ENCODE results near the gene PAIP2.

The PAIP2 gene

GRCh38 chr5:139381837-139382761, 40.4 kb downstream of the PAIP2 start:
- no peak for TF ChIP-seq GABPA (IDR thresholded peaks at IDR 0.05; ENCODE audit: low read depth)
- no peaks in the 10 kb centered on the region for H3K27me3 ChIP-seq (ENCODE audit: insufficient read depth, poor library complexity, severe bottlenecking)
- DNase-seq (ENCODE audit: low read depth in 1 of 2, low spot score in 1 of 2), result no peak
- H3K27ac ChIP-seq (replicated peaks), result no peak overlapping the region
- no peak overlapping the region for H3K4me3 ChIP-seq (replicated peaks; ENCODE audit: insufficient read depth, low read length)

DNA sequence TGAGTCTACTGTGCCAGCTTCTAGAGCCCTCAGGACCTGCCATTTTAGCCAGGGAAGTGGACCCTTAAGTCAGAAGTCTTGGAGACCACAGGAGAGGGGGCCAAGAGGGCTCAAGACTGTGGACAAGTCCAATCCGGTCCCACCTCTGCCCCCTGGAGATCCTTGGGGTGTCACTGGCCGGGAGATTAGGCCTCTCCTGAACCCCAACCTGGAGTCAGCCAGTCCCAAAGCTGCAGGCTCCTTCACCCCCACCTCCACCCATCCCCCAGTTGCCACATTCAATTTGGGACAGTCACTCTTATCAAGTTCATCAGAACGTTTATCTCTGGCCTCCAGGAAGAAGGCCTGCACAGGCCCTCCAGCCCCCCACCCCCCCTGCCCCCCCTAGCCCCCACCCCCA, 41.2 kb downstream of the PAIP2 start:
- Histone ChIP-seq H3K27me3 (ENCODE audit: insufficient read depth, poor library complexity, severe bottlenecking) (no peaks in the 10 kb centered on the region), H3K27ac (replicated peaks) (no peak overlapping the region), H3K4me3 (replicated peaks; ENCODE audit: insufficient read depth, low read length) (no peak overlapping the region)
- DNase-seq (ENCODE audit: low read depth in 1 of 2, low spot score in 1 of 2), result no peak
- TF ChIP-seq, protein P1, sequence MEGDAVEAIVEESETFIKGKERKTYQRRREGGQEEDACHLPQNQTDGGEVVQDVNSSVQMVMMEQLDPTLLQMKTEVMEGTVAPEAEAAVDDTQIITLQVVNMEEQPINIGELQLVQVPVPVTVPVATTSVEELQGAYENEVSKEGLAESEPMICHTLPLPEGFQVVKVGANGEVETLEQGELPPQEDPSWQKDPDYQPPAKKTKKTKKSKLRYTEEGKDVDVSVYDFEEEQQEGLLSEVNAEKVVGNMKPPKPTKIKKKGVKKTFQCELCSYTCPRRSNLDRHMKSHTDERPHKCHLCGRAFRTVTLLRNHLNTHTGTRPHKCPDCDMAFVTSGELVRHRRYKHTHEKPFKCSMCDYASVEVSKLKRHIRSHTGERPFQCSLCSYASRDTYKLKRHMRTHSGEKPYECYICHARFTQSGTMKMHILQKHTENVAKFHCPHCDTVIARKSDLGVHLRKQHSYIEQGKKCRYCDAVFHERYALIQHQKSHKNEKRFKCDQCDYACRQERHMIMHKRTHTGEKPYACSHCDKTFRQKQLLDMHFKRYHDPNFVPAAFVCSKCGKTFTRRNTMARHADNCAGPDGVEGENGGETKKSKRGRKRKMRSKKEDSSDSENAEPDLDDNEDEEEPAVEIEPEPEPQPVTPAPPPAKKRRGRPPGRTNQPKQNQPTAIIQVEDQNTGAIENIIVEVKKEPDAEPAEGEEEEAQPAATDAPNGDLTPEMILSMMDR (IDR thresholded peaks at IDR 0.05; ENCODE audit: insufficient read depth, low read length), result no peak
- TF ChIP-seq GABPA (IDR thresholded peaks at IDR 0.05; ENCODE audit: low read depth), result no peak
- TF ChIP-seq POLR2AphosphoS5 (IDR thresholded peaks at IDR 0.05; ENCODE audit: low read depth), result no peak
- no peak for TF ChIP-seq SPI1 (IDR thresholded peaks at IDR 0.05; ENCODE audit: borderline replicate concordance, low read depth)
- TF ChIP-seq, protein P2, sequence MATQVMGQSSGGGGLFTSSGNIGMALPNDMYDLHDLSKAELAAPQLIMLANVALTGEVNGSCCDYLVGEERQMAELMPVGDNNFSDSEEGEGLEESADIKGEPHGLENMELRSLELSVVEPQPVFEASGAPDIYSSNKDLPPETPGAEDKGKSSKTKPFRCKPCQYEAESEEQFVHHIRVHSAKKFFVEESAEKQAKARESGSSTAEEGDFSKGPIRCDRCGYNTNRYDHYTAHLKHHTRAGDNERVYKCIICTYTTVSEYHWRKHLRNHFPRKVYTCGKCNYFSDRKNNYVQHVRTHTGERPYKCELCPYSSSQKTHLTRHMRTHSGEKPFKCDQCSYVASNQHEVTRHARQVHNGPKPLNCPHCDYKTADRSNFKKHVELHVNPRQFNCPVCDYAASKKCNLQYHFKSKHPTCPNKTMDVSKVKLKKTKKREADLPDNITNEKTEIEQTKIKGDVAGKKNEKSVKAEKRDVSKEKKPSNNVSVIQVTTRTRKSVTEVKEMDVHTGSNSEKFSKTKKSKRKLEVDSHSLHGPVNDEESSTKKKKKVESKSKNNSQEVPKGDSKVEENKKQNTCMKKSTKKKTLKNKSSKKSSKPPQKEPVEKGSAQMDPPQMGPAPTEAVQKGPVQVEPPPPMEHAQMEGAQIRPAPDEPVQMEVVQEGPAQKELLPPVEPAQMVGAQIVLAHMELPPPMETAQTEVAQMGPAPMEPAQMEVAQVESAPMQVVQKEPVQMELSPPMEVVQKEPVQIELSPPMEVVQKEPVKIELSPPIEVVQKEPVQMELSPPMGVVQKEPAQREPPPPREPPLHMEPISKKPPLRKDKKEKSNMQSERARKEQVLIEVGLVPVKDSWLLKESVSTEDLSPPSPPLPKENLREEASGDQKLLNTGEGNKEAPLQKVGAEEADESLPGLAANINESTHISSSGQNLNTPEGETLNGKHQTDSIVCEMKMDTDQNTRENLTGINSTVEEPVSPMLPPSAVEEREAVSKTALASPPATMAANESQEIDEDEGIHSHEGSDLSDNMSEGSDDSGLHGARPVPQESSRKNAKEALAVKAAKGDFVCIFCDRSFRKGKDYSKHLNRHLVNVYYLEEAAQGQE (IDR thresholded peaks at IDR 0.05; ENCODE audit: insufficient replicate concordance, low read depth), result no peak

GRCh38 chr5:139383275-139383992, 41.8 kb downstream of the PAIP2 start, which contains the start of gene SLC23A1:
Gene SLC23A1 (minus strand): TSS chr5:139383297. CDS start chr5:139383253, 44 bp downstream.
- Histone ChIP-seq H3K27ac (replicated peaks) (no peak within 1 kb of the TSS), H3K4me3 (replicated peaks; ENCODE audit: insufficient read depth, low read length) (no peak within 1 kb of the TSS), H3K27me3 (ENCODE audit: insufficient read depth, poor library complexity, severe bottlenecking) (no peaks in the 10 kb centered on the region)
- DNase-seq (ENCODE audit: low read depth in 1 of 2, low spot score in 1 of 2), result no peak
- TF ChIP-seq, protein P1 (IDR thresholded peaks at IDR 0.05; ENCODE audit: insufficient read depth, low read length), result no peak
- TF ChIP-seq POLR2AphosphoS5 (IDR thresholded peaks at IDR 0.05; ENCODE audit: low read depth) (no peak), SPI1 (IDR thresholded peaks at IDR 0.05; ENCODE audit: borderline replicate concordance, low read depth) (no peak), GABPA (IDR thresholded peaks at IDR 0.05; ENCODE audit: low read depth) (no peak)
- TF ChIP-seq, protein P2 (IDR thresholded peaks at IDR 0.05; ENCODE audit: insufficient replicate concordance, low read depth), result no peak

DNA sequence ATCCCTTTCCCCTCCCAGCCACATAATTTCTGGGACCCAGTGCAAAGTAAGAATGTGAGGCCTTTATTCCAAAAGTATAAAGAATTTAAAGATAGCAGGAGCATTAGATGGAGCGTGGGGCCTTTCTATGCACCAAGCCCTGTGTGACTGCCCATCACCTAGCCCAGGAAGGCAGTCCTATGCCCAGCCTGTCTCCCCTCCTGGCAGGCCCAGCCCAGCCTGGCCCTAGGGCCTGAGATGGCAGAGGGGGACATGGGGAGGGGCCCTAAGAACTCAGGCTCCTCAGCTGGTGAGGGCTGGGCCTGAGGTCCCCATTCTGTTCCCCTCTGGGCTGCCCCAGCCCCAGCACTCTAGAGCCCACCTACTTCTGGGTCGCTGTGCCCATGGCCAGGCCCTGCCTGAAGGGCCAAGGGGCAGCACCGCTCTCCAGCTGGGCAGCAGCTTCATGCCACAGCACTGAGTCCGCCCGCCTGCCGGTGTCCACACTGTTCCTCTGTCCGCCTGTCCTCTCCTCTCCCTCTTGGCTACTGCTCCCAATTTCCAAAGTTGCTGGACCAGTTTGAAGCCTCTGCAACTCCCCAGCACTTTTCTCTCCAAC, 42.4 kb downstream of the PAIP2 start:
- H3K27ac ChIP-seq (replicated peaks), result peak overlapping the region; percentile 87; the same call in 1 of the 2 replicates

More for the DNA sequence above, 42.4 kb downstream of the PAIP2 start:
- Histone ChIP-seq H3K4me3 (replicated peaks; ENCODE audit: insufficient read depth, low read length) (no peak overlapping the region), H3K27me3 (ENCODE audit: insufficient read depth, poor library complexity, severe bottlenecking) (no peaks in the 10 kb centered on the region)
- no peak for DNase-seq (ENCODE audit: low read depth in 1 of 2, low spot score in 1 of 2)
- TF ChIP-seq, protein P1 (IDR thresholded peaks at IDR 0.05; ENCODE audit: insufficient read depth, low read length), result no peak
- TF ChIP-seq, protein P2 (IDR thresholded peaks at IDR 0.05; ENCODE audit: insufficient replicate concordance, low read depth), result no peak
- TF ChIP-seq SPI1 (IDR thresholded peaks at IDR 0.05; ENCODE audit: borderline replicate concordance, low read depth) (no peak), POLR2AphosphoS5 (IDR thresholded peaks at IDR 0.05; ENCODE audit: low read depth) (no peak), GABPA (IDR thresholded peaks at IDR 0.05; ENCODE audit: low read depth) (no peak)
